OCI-LY7 (cell line): Measurements from ENCODE around the gene WBP4. TPM values are rescaled to one million over a fixed set of nuclear protein-coding genes. Genes with fewer than 3 reads are reported as not detected.
"Not testable (repeated sequence)": the region's sequence is repeated elsewhere in the genome, so short reads cannot be mapped to it uniquely, and the experiment has no call there.

Experiments
- BruUV-seq: library from RNA; stranded (reverse); fragments of 400-500 nt; replicated peaks from 2 replicates; lab custom pipeline; 2021; lab: Mats Ljungman, UMichigan
- CTCF ChIA-PET: fragments of 300-600 bp; sonication (Branson Sonifier 250); formaldehyde crosslinking; loops from one replicate; lab custom pipeline; 2022; ENCODE audit warnings: antibody characterized with exemption; ENCODE audit not compliant: unreplicated experiment; lab: Charles Lee
- POLR2A ChIA-PET: fragments of 300-600 bp; sonication (Branson Sonifier 250); formaldehyde crosslinking; loops from one replicate; lab custom pipeline; 2022; ENCODE audit warnings: antibody characterized with exemption; lab: Charles Lee
- DNase-seq: peaks from one replicate; pipeline ENCODE4 v3.0.0-alpha.2; 2015; ENCODE audit warnings: low spot score
- H2AFZ ChIP-seq: fragments of 200-600 bp; sonication (generic), shearing (Covaris generic); 2 replicates; pipeline ENCODE4 v1.6.1; 2014; ENCODE audit warnings: mild to moderate bottlenecking, antibody characterized with exemption, low read length, moderate library complexity
- H3K27ac ChIP-seq: fragments of 200-600 bp; sonication (generic); 2 replicates; pipeline ENCODE4 v1.5.1; 2014; ENCODE audit warnings: mixed run types, low read depth, mild to moderate bottlenecking, moderate library complexity, low read length, inconsistent platforms; ENCODE audit not compliant: poor library complexity, severe bottlenecking
- H3K36me3 ChIP-seq: fragments of 200-600 bp; sonication (generic); 2 replicates; pipeline ENCODE4 v1.6.1; 2014; ENCODE audit warnings: mild to moderate bottlenecking, antibody characterized with exemption, low read length, moderate library complexity, mixed read lengths; ENCODE audit not compliant: insufficient read depth
- H3K4me1 ChIP-seq: fragments of 200-600 bp; sonication (generic); 2 replicates; pipeline ENCODE4 v1.5.1; 2014; ENCODE audit warnings: mild to moderate bottlenecking, low read length; ENCODE audit not compliant: insufficient read depth, poor library complexity, severe bottlenecking
- H3K4me2 ChIP-seq: fragments of 200-600 bp; sonication (generic); 2 replicates; pipeline ENCODE4 v1.6.1; 2014; ENCODE audit warnings: mild to moderate bottlenecking, low read length
- H3K4me3 ChIP-seq: fragments of 200-600 bp; sonication (generic); 2 replicates; pipeline ENCODE4 v1.5.1; 2014; ENCODE audit warnings: mild to moderate bottlenecking, low read depth, low read length; ENCODE audit not compliant: poor library complexity, severe bottlenecking
- H3K79me2 ChIP-seq: fragments of 200-600 bp; sonication (generic); 2 replicates; pipeline ENCODE4 v1.6.1; 2016; ENCODE audit warnings: low read depth, mild to moderate bottlenecking, low read length, moderate library complexity, mixed read lengths; ENCODE audit not compliant: insufficient read depth
- H3K9me2 ChIP-seq: fragments of 200-600 bp; sonication (generic); 2 replicates; pipeline ENCODE4 v1.6.1; 2016; ENCODE audit warnings: mild to moderate bottlenecking, low read length, mixed read lengths; ENCODE audit not compliant: insufficient read depth
- H3K9me3 ChIP-seq: fragments of 200-600 bp; sonication (generic); 2 replicates; pipeline ENCODE4 v1.6.1; 2014; ENCODE audit warnings: mild to moderate bottlenecking, mixed run types, low read length, mixed read lengths
- H4K20me1 ChIP-seq: fragments of 200-600 bp; sonication (generic); 2 replicates; pipeline ENCODE4 v1.6.1; 2014; ENCODE audit warnings: mild to moderate bottlenecking, antibody characterized with exemption, low read length, moderate library complexity, mixed read lengths; ENCODE audit not compliant: insufficient read depth
- CTCF ChIP-seq: fragments of 200-600 bp; sonication (generic); conservative IDR thresholded peaks from 2 replicates; pipeline ENCODE4 v1.5.1; 2014; ENCODE audit warnings: mild to moderate bottlenecking, antibody characterized with exemption, low read length, moderate library complexity, mixed read lengths
- EZH2phosphoT487 ChIP-seq: fragments of 200-600 bp; sonication (generic); IDR thresholded peaks from 2 replicates; pipeline ENCODE4 v1.6.1; 2018; ENCODE audit warnings: low read depth, borderline replicate concordance, mild to moderate bottlenecking, mixed run types, antibody characterized with exemption, low read length, moderate library complexity, mixed read lengths
- intact Hi-C: fragments of 100-400 bp; cut with micrococcal nuclease; formaldehyde crosslinking; loops from one replicate; pipeline ENCODE4 v1.10.0; 2022; ENCODE audit not compliant: unreplicated experiment
- total RNA-seq, 2 experiments: library from RNA; depleted of rRNA in 1 of 2; stranded (reverse); fragments of >200 nt in 1 of 2; shearing (Covaris generic) in 1 of 2; gene quantifications; 2 replicates each; pipeline ENCODE4 v1.2.3, GENCODE V29; 2014 to 2022

Gene WBP4
- total RNA-seq, 2 experiments from 2014 or later, result 5.9 to 7.3 TPM

- CTCF ChIA-PET, result no interaction called here
- Histone ChIP-seq H3K27ac (no peak overlapping the region), H3K4me1 (peaks cover 39% of the 10 kb centered on the region), H3K79me2 (peaks cover 39% of the 10 kb centered on the region), H3K36me3 (peaks cover 35% of the 10 kb centered on the region), H3K9me2 (no peaks in the 10 kb centered on the region), H4K20me1 (no peaks in the 10 kb centered on the region), H3K4me2 (peak overlapping the region; percentile 84), H2AFZ (no peak overlapping the region), H3K4me3 (peak overlapping the region; percentile 84), H3K9me3 (peaks cover 7% of the 10 kb centered on the region; the same call in 1 of the 2 replicates)
- intact Hi-C loops, result loop anchor here (5.0 kb wide), 3 partner anchors 132 to 337 kb away; partner anchors contain the start of genes MTRF1 and NAA16
- BruUV-seq, result TSS peak; percentile 53
- POLR2A ChIA-PET, result no interaction called here
- TF ChIP-seq CTCF, result no peak
- no peak for TF ChIP-seq EZH2phosphoT487
- peak; percentile 54 for DNase-seq
These were observed 69.0 kb downstream of the WBP4 start for GRCh38 chr13:41130356-41130755.

- Histone ChIP-seq H3K4me3 (peak overlapping the region; percentile 84), H3K79me2 (peaks cover 39% of the 10 kb centered on the region), H3K36me3 (peaks cover 29% of the 10 kb centered on the region), H3K4me2 (peak overlapping the region; percentile 84), H3K4me1 (peaks cover 39% of the 10 kb centered on the region)
- H3K9me3 ChIP-seq, H3K9me2 ChIP-seq, BruUV-seq, H2AFZ ChIP-seq, CTCF ChIA-PET, DNase-seq, POLR2A ChIA-PET, H4K20me1 ChIP-seq, H3K27ac ChIP-seq: not testable (repeated sequence)
- intact Hi-C loops, result loop anchor here (5.0 kb wide), 3 partner anchors 131 to 336 kb away; partner anchors contain the start of genes MTRF1 and NAA16
These were observed 69.9 kb downstream of the WBP4 start for GRCh38 chr13:41131189-41131588.

GRCh38 chr13:41131660-41132511 is 70.6 kb downstream of the WBP4 start:
- H3K9me3 ChIP-seq, BruUV-seq, H4K20me1 ChIP-seq, H3K9me2 ChIP-seq, DNase-seq: not testable (repeated sequence)
- Histone ChIP-seq H2AFZ (peak overlapping the region; percentile 95; the same call in 1 of the 2 replicates), H3K36me3 (peaks cover 22% of the 10 kb centered on the region), H3K4me1 (peaks cover 39% of the 10 kb centered on the region), H3K27ac (peak overlapping the region; percentile 36), H3K4me2 (peak overlapping the region; percentile 84), H3K4me3 (peak overlapping the region; percentile 84), H3K79me2 (peaks cover 39% of the 10 kb centered on the region)
- intact Hi-C loops, result loop anchor here (1.0 to 5.0 kb wide), 5 partner anchors 62 to 335 kb away; partner anchors contain the start of genes KBTBD7, MTRF1 and NAA16
- ChIA-PET CTCF (interaction anchor here (0.5 kb wide), 1 partner anchor 184 kb away, joined by 4 read pairs; no protein-coding TSS in a partner anchor), POLR2A (interaction anchor here (0.7 kb wide), 1 partner anchor 241 kb away, joined by 3 read pairs; no protein-coding TSS in a partner anchor)
